GM04504 (cell line): ENCODE data around the gene METRN.

Source experiments
- DNase-seq: peaks from one replicate; pipeline ENCODE4 v3.0.0-alpha.2; 2012; ENCODE audit warnings: low read depth

METRN gene

DNA sequence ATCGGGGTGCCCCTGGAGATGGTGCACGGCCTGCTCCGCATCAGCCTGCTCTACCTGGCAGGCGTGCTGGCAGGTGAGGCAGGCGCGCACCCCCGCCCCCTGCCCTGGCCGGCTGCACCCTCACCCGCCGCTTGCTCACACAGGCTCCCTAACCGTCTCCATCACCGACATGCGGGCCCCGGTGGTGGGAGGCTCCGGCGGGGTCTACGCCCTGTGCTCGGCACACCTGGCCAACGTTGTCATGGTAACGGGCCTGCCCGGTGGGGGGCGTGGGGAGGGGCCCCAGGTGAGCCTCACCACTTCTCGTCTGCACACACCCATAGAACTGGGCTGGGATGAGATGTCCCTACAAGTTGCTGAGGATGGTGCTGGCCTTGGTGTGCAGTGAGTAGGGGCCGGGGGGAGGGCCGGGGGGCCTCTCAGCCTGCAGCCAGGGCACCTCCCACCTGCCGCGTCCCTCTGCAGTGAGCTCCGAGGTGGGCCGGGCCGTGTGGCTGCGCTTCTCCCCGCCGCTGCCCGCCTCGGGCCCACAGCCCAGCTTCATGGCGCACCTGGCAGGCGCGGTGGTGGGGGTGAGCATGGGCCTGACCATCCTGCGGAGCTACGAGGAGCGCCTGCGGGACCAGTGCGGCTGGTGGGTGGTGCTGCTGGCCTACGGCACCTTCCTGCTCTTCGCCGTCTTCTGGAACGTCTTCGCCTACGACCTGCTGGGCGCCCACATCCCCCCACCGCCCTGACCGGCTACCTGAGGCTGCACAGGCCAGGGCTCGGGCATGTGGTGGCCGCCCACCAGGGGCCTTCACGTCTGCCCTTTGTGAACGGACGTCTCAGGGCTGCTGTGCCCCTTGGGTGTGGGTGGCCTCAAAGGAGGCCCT lies 37.4 kb upstream of the METRN start:
- no peak for DNase-seq

DNA sequence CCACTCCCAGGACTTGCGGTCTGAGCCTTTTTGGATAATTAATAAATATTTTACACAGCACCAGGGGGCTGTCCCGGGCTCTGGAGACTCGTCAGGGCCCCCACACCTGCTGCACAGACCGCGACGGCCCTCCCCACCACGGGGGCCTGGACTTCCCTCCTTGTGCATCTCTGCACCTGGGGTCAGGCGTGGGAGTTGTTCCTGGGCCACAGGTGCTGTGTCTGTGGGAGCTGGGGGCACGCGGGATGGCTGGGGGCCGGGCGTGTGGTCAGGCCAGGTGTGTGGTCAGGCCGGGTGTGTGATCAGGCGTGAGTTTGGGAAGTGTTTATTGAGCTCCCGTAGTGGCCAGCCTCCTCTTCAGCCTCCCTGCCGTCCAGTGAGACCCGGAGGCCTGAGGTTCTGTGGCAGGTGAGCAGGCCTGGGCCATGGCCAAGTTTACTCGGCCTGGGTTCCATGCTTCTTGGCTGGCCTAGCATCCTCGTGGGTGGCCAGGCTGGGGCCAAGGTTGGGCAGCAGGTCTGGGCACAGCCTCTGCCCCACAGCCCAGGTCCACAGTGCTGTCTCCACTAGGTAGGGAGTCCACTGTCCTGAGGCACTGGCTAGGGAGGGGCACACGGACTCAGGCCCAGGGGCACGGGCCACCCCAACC lies 36.6 kb upstream of the METRN start:
- DNase-seq: no peak

DNA sequence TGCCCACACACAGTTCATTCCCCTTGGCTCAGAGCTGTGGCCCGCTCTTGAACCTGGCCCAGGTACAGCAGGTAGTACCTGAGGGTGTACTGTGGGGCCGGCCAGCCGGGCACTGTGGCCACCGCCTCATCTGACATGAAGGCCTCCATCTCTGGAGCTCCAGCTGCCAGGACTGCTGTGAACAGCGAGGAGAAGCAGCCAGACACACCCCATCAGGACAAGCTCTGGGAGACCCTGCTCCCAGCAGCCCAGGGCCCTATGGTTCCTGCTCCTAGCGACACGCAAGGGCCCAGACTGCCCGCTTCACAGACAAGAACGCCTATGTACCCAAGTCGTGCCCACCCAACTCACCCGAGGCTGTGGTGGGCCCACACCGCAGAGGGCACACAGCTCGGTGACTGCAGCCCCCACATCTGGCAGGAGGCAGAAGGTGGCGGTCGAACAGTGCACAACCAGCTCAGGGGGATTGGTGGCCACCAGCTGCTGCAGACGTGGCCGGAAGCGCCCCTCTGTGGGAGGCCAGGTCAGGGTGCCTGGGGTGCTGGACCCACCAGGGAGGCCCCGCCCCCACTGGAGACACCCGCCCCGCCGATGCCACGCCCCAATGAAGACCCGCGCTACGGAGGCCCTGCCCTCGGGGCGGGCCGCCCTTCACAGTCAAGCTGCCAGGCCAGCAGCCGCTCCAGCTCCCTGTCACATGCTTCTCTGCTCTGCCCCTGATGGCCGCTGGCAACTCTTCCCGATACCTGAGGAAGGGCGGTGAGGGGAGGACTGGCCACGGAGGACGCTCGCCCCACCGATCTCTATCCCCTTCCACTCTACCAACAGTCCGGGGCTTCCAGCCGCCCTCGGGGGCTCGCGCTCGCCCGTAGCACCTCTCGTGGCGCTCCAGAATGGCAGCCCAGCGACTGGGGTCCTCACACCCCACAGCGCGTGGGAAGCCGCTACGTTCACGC lies 35.8 kb upstream of the METRN start:
- DNase-seq: no peak

DNA sequence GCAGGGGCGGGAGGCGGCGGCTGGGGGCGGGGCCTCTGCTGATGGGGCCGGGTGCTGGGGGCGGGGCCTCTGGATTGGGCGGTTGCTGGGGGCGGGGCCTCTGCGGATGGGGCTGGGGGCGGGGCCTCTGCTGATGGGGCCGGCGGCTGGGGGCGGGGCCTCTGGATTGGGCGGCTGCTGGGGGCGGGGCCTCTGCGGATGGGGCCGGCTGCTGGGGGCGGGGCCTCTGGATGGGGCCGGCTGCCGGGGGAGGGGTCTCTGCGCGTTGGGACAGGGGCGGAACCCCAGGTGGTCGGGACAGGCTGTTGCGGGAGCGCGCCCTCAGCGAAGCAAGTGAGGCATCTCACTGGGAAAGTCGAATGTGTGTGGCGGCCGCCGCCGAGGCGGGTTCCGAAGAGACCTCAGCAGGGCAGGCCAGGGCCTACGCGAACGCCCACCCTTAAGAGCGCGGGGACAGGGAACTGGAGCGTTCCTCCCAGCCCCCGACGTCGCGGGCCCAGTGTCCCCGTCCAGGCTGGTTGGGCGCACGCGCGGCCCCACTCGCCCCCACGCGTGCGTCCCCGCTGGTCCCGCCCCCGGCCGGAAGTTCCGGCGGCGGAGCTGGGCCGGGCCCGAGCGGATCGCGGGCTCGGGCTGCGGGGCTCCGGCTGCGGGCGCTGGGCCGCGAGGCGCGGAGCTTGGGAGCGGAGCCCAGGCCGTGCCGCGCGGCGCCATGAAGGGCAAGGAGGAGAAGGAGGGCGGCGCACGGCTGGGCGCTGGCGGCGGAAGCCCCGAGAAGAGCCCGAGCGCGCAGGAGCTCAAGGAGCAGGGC lies 34.9 kb upstream of the METRN start, which contains the start of gene STUB1:
Gene STUB1, plus strand, starts transcription at position 597 of the 811 bp plus-strand sequence. Its CDS starts 116 bp downstream, at position 713.
- peak; percentile 70 for DNase-seq

DNA sequence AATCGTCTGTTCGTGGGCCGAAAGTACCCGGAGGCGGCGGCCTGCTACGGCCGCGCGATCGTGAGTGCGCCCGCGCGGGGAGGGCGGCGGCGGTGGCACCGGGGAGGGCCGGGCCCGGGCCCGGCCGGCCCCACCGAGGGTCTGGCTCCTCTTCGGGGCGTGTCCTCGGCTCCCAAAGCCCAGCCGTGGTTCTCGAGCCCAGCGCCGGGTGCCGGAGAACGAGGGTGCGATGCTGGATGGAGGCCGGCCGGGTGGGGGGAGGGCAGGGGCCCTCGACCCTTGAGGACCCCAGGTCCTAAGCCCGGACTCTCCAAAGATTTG lies 34.3 kb upstream of the METRN start:
- DNase-seq: no peak

DNA sequence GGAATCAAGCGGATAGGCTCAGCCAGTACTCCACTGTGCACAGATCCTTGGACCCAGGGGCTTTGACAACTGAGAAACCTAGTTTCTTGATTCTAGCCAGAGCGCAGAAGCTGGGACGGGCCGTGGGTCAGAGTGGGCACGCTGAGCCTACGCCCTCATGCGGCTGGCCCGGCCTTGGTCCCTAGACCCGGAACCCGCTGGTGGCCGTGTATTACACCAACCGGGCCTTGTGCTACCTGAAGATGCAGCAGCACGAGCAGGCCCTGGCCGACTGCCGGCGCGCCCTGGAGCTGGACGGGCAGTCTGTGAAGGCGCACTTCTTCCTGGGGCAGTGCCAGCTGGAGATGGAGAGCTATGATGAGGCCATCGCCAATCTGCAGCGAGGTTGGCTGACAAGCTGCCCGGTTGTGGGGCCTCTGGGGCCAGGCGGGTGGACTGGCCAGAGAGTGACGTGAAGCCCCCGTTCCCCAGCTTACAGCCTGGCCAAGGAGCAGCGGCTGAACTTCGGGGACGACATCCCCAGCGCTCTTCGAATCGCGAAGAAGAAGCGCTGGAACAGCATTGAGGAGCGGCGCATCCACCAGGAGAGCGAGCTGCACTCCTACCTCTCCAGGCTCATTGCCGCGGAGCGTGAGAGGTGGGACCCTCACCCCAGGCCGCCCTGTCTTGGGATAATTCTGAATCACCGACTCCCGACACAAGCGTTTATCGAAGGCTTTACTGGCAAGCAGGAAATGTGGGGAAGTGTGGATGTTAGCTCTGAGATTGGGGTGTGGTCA lies 33.8 kb upstream of the METRN start:
- DNase-seq: no peak

DNA sequence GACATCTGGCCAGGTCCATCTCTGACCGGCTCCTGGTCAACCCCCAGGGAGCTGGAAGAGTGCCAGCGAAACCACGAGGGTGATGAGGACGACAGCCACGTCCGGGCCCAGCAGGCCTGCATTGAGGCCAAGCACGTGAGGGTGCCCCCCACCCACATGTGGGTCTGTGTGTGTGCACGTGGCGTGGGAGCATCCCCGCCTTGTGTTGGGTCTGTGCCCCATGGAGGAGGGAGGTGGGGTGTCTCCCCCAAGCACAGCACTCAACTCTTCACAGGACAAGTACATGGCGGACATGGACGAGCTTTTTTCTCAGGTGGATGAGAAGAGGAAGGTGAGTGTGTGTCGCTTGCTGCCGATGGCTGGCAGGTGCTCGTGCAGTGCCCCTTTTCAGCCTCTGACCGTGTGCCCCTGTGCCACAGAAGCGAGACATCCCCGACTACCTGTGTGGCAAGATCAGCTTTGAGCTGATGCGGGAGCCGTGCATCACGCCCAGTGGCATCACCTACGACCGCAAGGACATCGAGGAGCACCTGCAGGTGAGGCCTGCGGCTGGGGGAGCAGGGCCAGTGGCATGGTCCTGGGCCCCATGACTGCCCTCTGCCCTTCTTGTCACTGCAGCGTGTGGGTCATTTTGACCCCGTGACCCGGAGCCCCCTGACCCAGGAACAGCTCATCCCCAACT lies 33.0 kb upstream of the METRN start:
- no peak for DNase-seq

DNA sequence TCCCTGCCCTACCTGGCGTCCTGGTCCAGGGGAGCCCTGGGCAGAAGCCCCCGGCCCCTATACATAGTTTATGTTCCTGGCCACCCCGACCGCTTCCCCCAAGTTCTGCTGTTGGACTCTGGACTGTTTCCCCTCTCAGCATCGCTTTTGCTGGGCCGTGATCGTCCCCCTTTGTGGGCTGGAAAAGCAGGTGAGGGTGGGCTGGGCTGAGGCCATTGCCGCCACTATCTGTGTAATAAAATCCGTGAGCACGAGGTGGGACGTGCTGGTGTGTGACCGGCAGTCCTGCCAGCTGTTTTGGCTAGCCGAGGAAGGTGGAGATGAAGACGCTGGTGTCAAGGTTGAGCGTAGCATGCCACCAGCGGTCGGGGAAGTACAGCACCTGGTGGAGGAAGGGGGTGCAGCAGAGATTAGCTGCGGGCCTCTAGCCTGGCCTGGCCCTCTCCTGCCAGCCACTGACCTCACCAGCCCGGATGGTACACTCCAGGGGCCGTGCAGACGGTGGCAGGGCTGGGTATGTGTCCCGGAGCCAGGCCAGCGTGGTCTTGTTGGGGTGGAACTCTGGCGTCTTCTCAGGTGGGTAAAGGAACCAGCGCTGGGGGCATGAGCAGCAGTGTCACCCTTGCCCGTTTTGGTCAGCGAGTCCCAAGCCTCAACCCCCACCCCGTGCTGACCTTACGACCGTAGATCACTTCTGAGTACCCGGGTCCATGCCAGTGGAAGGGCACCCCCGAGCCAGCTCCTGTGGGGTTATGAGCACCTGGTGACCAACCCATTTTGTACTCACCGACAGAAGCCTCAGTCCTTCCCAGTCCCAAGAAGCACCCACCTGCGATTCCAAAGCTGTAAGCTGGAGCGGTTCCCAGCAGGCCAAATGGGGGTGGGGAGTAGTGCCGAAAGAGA lies 32.2 kb upstream of the METRN start:
- DNase-seq: no peak

DNA sequence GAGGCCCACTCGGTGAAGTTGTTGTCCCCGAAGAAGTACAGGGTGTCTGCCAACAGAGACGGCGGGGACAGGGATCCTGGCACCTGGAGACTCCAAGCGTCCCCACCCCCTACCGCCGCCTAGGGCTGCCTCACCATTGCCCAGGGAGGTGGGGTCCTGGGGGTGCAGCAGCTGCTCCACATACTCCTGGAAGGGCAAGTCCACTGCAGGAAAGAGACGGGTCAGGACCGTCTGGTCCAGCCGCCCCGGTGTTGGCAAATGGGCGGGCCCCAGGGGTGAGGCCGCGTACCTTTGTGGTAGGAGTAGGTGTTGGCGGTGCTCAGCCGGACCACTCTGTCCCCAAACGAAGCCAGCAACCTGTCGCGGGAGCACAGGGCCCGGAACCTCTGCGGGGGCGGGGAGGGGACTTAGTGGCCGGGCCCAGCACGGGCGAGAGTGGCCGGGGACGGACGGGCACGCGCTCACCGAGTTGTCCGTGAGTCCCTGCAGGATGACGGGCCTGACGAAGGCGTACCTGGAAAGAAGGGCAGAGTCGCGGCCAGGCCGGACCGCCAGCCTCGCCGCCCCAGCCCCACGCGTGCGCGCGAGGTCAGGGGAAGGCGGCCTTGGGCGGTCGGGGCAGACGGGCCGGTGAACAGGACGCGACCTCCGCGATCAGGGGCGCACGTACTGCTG lies 31.4 kb upstream of the METRN start:
- DNase-seq: no peak

DNA sequence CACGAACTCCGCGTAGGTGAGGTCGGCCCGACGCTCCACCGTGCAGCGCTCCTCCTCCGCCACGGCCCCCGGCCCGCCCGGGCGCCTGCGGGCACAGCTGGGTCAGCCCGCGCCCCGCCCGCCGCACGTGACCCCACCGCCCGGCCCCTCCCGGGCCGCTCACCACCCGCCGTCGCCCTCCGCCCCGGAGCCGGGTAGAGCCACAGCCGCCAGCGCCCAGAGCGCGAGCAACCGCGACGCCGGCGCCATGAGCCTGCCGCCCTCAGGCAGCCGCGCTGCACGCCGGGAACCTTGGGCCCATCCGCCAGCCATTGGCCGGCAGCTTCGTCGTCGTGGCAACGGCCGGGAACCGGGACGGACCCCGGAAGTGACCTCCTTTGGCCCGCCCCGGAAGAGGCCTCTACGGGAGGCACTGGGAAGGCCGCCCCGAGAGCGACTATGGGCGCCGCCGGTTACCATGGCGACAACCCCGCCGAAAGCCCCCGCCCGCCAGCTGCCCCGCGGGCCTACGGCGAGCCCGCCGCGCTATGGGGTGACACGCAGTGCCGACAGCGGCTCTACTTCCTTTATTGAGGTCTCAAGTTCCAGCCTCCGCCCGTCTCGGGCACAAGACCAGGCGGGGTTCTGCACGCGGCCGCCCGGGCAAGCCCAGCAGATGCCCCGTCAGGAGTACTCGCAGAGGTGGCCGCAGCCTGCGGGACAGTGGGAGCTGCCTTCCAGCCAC lies 30.7 kb upstream of the METRN start, which contains the start of gene JMJD8:
Gene JMJD8, minus strand, starts transcription at position 264 of the 724 bp plus-strand sequence. Its CDS starts 15 bp downstream, at position 249.
- DNase-seq: peak; percentile 87

DNA sequence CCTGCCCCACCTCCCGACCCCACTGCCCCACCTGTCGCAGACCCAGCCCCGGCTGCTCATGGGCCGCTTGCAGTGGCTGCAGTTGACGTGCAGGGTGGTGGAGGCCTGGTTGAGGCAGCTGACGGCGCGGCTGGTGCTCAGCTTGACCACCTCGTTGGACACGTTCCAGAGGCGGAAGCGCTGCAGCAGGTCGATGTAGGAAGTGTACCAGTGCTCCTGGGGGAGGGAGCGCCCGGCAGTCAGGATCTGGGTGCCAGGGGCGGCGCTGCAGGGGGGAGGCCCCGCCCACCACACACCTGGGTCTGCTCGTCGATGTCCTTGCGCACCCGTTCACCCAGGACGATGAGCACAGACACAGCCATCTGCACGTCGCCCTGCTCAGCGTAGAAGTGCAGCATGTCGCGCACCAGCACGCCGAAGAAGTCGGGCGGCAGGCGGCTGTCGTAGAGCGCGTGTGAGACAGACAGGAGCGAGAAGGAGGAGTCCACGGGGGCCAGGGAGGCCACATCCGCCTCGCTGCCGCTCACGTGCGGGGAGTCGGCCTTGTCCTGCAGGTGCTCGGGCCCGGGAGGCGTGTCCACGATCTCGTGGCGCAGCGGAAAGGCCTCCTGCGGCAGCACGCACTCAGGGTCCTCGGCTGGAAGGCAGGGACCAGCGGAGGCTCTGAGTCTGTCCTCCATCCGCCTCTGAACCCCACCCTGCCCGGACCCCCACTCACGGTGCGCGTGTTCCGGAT lies 29.8 kb upstream of the METRN start:
- DNase-seq: no peak

DNA sequence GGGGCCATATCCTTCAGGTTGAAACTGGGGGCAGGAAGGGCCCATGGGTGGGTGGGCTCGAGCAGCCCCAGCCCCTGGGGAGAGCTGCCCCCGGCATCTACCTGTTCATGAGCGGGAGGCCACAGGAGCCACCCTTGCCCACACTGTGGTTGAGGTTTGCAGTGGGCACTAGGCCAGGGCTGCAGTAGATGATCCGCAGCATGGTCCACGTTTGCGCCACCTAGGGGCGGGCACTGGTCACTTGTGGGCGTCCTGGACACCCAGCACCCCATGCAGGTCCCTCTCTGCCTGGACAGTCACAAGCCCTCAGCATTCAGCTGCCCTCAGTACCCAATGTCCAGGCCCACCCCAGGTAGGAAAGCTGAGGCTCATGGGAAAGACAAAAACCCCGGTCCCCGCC lies 29.0 kb upstream of the METRN start:
- DNase-seq: no peak

DNA sequence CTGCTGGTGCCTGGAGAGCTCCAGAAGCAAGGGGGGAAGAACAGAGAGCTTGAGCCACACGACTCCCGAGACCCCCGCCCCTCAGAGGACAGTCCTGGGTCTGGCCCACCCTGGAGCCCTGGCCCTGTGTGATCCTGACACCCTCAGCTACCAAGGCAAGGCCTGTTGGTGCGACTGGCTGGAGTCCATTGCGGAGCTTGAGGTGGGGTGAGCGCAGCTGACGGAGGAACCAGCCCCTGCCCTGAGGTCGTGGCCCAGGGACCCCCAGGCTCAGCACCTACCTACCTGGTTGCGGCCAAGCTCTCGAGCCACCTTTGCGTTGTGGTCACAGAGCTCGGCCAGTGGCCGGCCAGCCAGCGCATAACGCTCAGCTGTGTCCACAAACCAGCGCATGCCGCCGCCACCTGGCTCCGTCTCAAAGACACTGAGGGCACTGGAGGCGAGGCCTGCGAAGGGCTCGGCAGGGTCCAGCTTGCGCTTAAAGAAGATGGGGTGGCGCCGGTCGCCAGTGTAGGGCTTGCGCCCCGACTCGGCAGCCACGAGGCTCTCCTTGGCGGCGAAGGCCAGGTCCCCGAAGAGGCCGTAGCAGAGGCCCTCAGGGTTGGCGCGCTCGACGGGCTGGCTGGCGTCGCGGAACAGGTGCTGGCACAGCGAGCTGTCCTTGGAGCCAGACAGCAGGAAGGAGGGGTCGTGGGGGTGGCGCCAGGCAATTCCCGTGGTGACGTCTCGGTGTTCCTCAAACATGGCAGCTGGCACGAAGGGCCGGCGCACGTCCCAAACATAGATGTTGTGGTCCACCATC lies 28.3 kb upstream of the METRN start:
- DNase-seq: no peak

DNA sequence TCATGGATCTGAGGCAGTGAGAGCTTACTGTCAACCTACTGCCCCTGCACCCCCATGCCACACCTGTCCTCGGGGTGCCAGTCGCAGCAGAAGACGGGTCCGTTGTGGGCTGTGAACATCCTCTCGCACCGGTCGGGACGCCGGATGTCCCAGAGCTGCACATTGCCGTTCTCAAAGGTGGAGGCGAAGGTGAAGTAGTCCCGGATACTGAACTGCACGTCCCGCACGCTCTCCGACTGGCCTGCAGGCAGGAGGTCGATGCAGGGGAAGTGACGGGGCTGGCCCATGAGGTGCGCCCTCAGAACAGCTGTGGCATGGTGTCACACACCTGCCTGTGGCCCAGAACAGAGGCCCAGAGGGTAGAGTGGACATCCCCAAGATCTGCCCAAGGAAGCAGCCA lies 27.4 kb upstream of the METRN start:
- no peak for DNase-seq

DNA sequence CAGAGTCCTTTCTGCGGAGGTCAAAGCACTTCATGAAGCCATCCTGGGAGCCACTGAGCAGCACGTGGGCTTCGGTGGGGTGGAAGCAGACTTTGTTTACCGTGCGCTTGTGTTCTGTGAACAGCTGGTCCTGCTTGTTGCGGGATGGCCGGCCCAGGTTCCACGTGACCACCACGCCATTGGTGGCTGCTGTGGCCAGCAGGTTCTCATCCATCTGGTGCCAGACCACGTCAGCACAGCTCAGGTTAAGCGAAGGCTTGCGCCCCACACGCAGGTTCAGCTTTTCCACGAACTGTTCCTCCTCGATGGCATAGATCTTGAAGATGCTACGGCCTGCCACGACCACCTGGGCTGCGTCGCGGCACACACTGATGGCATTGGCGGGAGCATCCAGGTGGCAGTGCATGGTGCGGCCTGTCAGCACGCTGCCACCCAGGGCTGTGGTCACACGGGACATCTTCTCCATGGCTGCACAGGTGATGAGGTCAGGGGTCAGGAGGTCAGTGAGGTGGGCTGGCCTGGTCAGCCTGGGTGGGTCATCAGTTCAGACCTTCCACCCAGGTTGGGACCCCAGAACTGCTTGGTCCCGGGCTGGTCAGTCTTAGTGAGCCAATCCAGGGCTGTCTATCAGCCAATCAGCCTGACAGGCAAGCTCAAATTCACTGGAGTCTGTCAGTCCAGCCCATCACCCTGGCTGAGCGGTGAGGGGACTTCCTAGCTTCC lies 25.6 kb upstream of the METRN start:
- no peak for DNase-seq
